NCI-H128 (cell line): ENCODE data around the gene HSPE1.
A peak's percentile ranks its signal among the peaks of the same experiment; 100 is the strongest.
"Not testable (repeated sequence)": the region's sequence is repeated elsewhere in the genome, so short reads cannot be mapped to it uniquely, and the experiment has no call there.

Experiments
- DNase-seq: peaks from one replicate; lab custom pipeline; 2025; ENCODE audit not compliant: unreplicated experiment; lab: John Stamatoyannopoulos, UW

HSPE1 gene

GRCh38 chr2:197499594-197500502 is at the start of gene HSPE1, which contains the start of gene HSPD1:
Gene HSPE1, plus strand, starts transcription at chr2:197500379. Its CDS starts 58 bp downstream, at chr2:197500437.
Gene HSPD1, minus strand, starts transcription at chr2:197499840. Its CDS starts 992 bp downstream, at chr2:197498848.
- peak; percentile 90 for DNase-seq

- DNase-seq, result no peak
These were observed 49.7 kb upstream of the HSPE1 start for GRCh38 chr2:197450465-197450864.

GRCh38 chr2:197450935-197451358 is 49.2 kb upstream of the HSPE1 start:
- DNase-seq, result not testable (repeated sequence)

- DNase-seq, result no peak
These were observed 47.4 kb upstream of the HSPE1 start for GRCh38 chr2:197452754-197453122.

GRCh38 chr2:197453123-197453913 is 46.9 kb upstream of the HSPE1 start, which contains the start of gene COQ10B:
Gene COQ10B, plus strand, starts transcription at chr2:197453552. Its CDS starts 9 bp downstream, at chr2:197453561.
- peak; percentile 95 for DNase-seq

GRCh38 chr2:197453914-197454398 is 46.2 kb upstream of the HSPE1 start:
- no peak for DNase-seq

- no peak for DNase-seq
These were observed 45.3 kb upstream of the HSPE1 start for GRCh38 chr2:197454923-197455322.

GRCh38 chr2:197455428-197455827 is 44.8 kb upstream of the HSPE1 start:
- no peak for DNase-seq

GRCh38 chr2:197460649-197461048 is 39.5 kb upstream of the HSPE1 start:
- DNase-seq, result no peak

- no peak for DNase-seq
These were observed 39.1 kb upstream of the HSPE1 start for GRCh38 chr2:197461057-197461456.

GRCh38 chr2:197464175-197464574 is 36.0 kb upstream of the HSPE1 start:
- no peak for DNase-seq

GRCh38 chr2:197472166-197472565 is 28.0 kb upstream of the HSPE1 start:
- DNase-seq, result no peak

- no peak for DNase-seq
These were observed 22.4 kb upstream of the HSPE1 start for GRCh38 chr2:197477797-197478196.

GRCh38 chr2:197480165-197481036 is 19.8 kb upstream of the HSPE1 start:
- no peak for DNase-seq

- not testable (repeated sequence) for DNase-seq
These were observed 15.9 kb upstream of the HSPE1 start for GRCh38 chr2:197484248-197484647.

- DNase-seq, result no peak
These were observed 14.0 kb upstream of the HSPE1 start for GRCh38 chr2:197486175-197486574.

- DNase-seq, result no peak
These were observed 12.8 kb upstream of the HSPE1 start for GRCh38 chr2:197487385-197487784.

GRCh38 chr2:197495433-197496134 is 4.6 kb upstream of the HSPE1 start:
- no peak for DNase-seq

GRCh38 chr2:197496695-197497094 is 3.5 kb upstream of the HSPE1 start:
- no peak for DNase-seq

GRCh38 chr2:197497326-197497725 is 2.9 kb upstream of the HSPE1 start:
- no peak for DNase-seq
